ENCODE measurements around the gene IFT57. TPM values are rescaled to one million over a fixed set of nuclear protein-coding genes. Genes with fewer than 3 reads are reported as not detected.

IFT57 gene
- polyA plus RNA-seq, 1 of the 3 experiments (the other 2 are of a cell fraction): 81.6 TPM

DNA sequence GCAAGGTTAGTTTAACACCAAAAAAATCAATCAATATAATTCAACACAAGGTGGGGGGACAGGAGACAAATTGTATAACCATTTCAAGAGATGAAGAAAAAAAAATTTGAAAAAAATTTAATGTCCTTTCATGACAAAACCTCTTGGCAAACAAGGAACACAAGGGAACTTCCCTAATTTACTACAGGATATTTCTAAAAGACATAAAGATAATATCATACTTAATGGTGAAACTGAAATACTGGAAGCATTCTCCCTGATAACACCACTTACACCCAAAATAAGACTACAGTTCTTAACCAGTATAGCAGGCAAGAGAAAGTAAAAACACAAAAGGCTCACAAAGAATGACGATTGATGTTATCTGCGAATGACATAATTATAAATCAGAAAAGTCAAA is 44.7 kb downstream of the IFT57 start:
- Histone ChIP-seq H3K27ac (ENCODE audit: low read depth in 2 of 2, low read length in 1 of 2) (no peak overlapping the region), H3K4me3 (ENCODE audit: low read depth in 2 of 2, low read length in 1 of 2) (no peak overlapping the region), H3K9me2 (no peaks in the 10 kb centered on the region), H3K79me2 (ENCODE audit: insufficient read depth) (no peaks in the 10 kb centered on the region), H3K9me3 (peaks cover 5% of the 10 kb centered on the region; the same call in 1 of the 2 replicates), H3K27me3 (ENCODE audit: insufficient read depth) (no peaks in the 10 kb centered on the region), H3F3A (replicated peaks; ENCODE audit: insufficient read depth) (peaks cover 9% of the 10 kb centered on the region), H3K4me1 (ENCODE audit: control insufficient read depth in 1 of 2, insufficient read depth in 2 of 2, low read depth in 1 of 2, low read length in 1 of 2) (peaks cover 0 to 3% of the 10 kb centered on the region in 2 experiments; a peak in 2 of 4 replicates), H3K4me2 (no peak overlapping the region), H2AFZ (ENCODE audit: low read depth) (no peak overlapping the region), H3K36me3 (replicated peaks in 1 of 2; ENCODE audit: control insufficient read depth in 1 of 2, insufficient read depth in 2 of 2, low read length in 1 of 2) (peaks cover 0 to 6% of the 10 kb centered on the region in 2 experiments), H3K9ac (no peak overlapping the region), H4K20me1 (ENCODE audit: insufficient read depth) (no peaks in the 10 kb centered on the region)
- TF ChIP-seq, protein P1, sequence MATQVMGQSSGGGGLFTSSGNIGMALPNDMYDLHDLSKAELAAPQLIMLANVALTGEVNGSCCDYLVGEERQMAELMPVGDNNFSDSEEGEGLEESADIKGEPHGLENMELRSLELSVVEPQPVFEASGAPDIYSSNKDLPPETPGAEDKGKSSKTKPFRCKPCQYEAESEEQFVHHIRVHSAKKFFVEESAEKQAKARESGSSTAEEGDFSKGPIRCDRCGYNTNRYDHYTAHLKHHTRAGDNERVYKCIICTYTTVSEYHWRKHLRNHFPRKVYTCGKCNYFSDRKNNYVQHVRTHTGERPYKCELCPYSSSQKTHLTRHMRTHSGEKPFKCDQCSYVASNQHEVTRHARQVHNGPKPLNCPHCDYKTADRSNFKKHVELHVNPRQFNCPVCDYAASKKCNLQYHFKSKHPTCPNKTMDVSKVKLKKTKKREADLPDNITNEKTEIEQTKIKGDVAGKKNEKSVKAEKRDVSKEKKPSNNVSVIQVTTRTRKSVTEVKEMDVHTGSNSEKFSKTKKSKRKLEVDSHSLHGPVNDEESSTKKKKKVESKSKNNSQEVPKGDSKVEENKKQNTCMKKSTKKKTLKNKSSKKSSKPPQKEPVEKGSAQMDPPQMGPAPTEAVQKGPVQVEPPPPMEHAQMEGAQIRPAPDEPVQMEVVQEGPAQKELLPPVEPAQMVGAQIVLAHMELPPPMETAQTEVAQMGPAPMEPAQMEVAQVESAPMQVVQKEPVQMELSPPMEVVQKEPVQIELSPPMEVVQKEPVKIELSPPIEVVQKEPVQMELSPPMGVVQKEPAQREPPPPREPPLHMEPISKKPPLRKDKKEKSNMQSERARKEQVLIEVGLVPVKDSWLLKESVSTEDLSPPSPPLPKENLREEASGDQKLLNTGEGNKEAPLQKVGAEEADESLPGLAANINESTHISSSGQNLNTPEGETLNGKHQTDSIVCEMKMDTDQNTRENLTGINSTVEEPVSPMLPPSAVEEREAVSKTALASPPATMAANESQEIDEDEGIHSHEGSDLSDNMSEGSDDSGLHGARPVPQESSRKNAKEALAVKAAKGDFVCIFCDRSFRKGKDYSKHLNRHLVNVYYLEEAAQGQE (IDR thresholded peaks at IDR 0.05; ENCODE audit: low read depth, low read length): no peak
- no peak for TF ChIP-seq JUND (IDR thresholded peaks at IDR 0.05)
- TF ChIP-seq CTCF (IDR thresholded peaks at IDR 0.05): no peak
- TF ChIP-seq FOXM1 (IDR thresholded peaks at IDR 0.05; ENCODE audit: low read depth): no peak
- no peak for TF ChIP-seq POLR2AphosphoS5 (IDR thresholded peaks at IDR 0.05; ENCODE audit: low read depth, low read length)
- no peak for TF ChIP-seq MXI1 (IDR thresholded peaks at IDR 0.05; ENCODE audit: low read depth, low read length)
- no peak for TF ChIP-seq ZBTB33 (IDR thresholded peaks at IDR 0.05; ENCODE audit: borderline replicate concordance, low read depth)
- no peak for TF ChIP-seq RCOR1 (IDR thresholded peaks at IDR 0.05; ENCODE audit: low read length)
- TF ChIP-seq RXRA (IDR thresholded peaks at IDR 0.05; ENCODE audit: borderline replicate concordance, low read depth): no peak
- no peak for TF ChIP-seq MEF2A (IDR thresholded peaks at IDR 0.05; ENCODE audit: borderline replicate concordance, low read depth)
- TF ChIP-seq, protein P2, sequence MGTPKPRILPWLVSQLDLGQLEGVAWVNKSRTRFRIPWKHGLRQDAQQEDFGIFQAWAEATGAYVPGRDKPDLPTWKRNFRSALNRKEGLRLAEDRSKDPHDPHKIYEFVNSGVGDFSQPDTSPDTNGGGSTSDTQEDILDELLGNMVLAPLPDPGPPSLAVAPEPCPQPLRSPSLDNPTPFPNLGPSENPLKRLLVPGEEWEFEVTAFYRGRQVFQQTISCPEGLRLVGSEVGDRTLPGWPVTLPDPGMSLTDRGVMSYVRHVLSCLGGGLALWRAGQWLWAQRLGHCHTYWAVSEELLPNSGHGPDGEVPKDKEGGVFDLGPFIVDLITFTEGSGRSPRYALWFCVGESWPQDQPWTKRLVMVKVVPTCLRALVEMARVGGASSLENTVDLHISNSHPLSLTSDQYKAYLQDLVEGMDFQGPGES (IDR thresholded peaks at IDR 0.05; ENCODE audit: low read depth, low read length): no peak
- TF ChIP-seq EP300 (IDR thresholded peaks at IDR 0.05; ENCODE audit: borderline replicate concordance in 1 of 2, low read depth in 1 of 2, low read length in 1 of 2): no peak
- TF ChIP-seq, protein P3, sequence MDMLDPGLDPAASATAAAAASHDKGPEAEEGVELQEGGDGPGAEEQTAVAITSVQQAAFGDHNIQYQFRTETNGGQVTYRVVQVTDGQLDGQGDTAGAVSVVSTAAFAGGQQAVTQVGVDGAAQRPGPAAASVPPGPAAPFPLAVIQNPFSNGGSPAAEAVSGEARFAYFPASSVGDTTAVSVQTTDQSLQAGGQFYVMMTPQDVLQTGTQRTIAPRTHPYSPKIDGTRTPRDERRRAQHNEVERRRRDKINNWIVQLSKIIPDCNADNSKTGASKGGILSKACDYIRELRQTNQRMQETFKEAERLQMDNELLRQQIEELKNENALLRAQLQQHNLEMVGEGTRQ (IDR thresholded peaks at IDR 0.05; ENCODE audit: borderline replicate concordance, low read depth, low read length): no peak
- TF ChIP-seq ELF1 (IDR thresholded peaks at IDR 0.05): no peak
- WGBS (ENCODE audit: low lambda C conversion rate): 92% methylated on average over 2 of the region's 2 CpGs
- POLR2A ChIA-PET: no interaction called here
- DNase-seq: no peak
- CTCF ChIA-PET: interaction anchor here (1.3 kb wide), 1 partner anchor 20 kb away, joined by 3 read pairs; no protein-coding TSS in a partner anchor

All from SK-N-SH (cell line).